BJ (cell line): Measurements from ENCODE around the gene CRYL1. TPM values are rescaled to one million over a fixed set of nuclear protein-coding genes. Genes with fewer than 3 reads are reported as not detected.

Experiments
- CTCF ChIA-PET: fragments of 350-600 bp; formaldehyde crosslinking; extraction: SDS; loops from one replicate; lab custom pipeline; 2021; ENCODE audit warnings: antibody characterized with exemption, inconsistent platforms; lab: Yijun Ruan, JAX
- POLR2A ChIA-PET: fragments of 300-600 bp; sonication (Branson Sonifier 250); formaldehyde crosslinking; extraction: SDS; loops from one replicate; lab custom pipeline; 2021; ENCODE audit warnings: antibody characterized with exemption; lab: Charles Lee
- DNase-seq: peaks from one replicate; pipeline ENCODE4 v3.0.0-alpha.2; 2011; ENCODE audit warnings: low read depth
- H3K27me3 ChIP-seq: 2 replicates; pipeline ENCODE4 v1.6.0; 2011; ENCODE audit warnings: low read length; ENCODE audit not compliant: control insufficient read depth, insufficient read depth
- H3K36me3 ChIP-seq: 2 replicates; pipeline ENCODE4 v1.5.1; 2011; ENCODE audit warnings: low read length; ENCODE audit not compliant: control insufficient read depth, insufficient read depth
- H3K4me3 ChIP-seq: 2 replicates; pipeline ENCODE4 v1.5.1; 2011; ENCODE audit warnings: low read depth, mild to moderate bottlenecking, control low read depth, low read length
- CTCF ChIP-seq: IDR thresholded peaks from 2 replicates; pipeline ENCODE4 v1.5.1; 2011; ENCODE audit warnings: low read depth, mild to moderate bottlenecking, control low read depth, inconsistent platforms, low read length, moderate library complexity; ENCODE audit not compliant: insufficient read depth
- polyA plus RNA-seq: library from polyadenylated mRNA; depleted of rRNA; stranded (reverse); fragments of >200 nt; gene quantifications from 2 replicates; pipeline ENCODE4 v1.2.3, GENCODE V29; 2011

The CRYL1 gene
- polyA plus RNA-seq, 1 experiment: 30.6 TPM

GRCh38 chr13:20377720-20378119 lies 147.9 kb downstream of the CRYL1 start:
- DNase-seq: no peak
- no peak for TF ChIP-seq CTCF
- POLR2A ChIA-PET: no interaction called here
- CTCF ChIA-PET: no interaction called here
- Histone ChIP-seq H3K27me3 (peaks cover 3% of the 10 kb centered on the region), H3K4me3 (no peak overlapping the region), H3K36me3 (no peaks in the 10 kb centered on the region)

GRCh38 chr13:20375871-20376270 lies 149.8 kb downstream of the CRYL1 start:
- no peak for DNase-seq
- TF ChIP-seq CTCF: no peak
- ChIA-PET POLR2A (no interaction called here), CTCF (no interaction called here)
- Histone ChIP-seq H3K4me3 (no peak overlapping the region), H3K27me3 (peaks cover 1% of the 10 kb centered on the region), H3K36me3 (no peaks in the 10 kb centered on the region)

GRCh38 chr13:20373861-20374260 lies 151.8 kb downstream of the CRYL1 start:
- no peak for DNase-seq
- POLR2A ChIA-PET: no interaction called here
- Histone ChIP-seq H3K27me3 (no peaks in the 10 kb centered on the region; the same call in none of the 2 replicates), H3K4me3 (no peak overlapping the region), H3K36me3 (no peaks in the 10 kb centered on the region)
- no peak for TF ChIP-seq CTCF
- CTCF ChIA-PET: no interaction called here

- no peak for DNase-seq
- no peaks in the 10 kb centered on the region for H3K36me3 ChIP-seq
- no peaks in the 10 kb centered on the region; the same call in 1 of the 2 replicates for H3K27me3 ChIP-seq
- ChIA-PET POLR2A (no interaction called here), CTCF (no interaction called here)
- H3K4me3 ChIP-seq: no peak overlapping the region
- TF ChIP-seq CTCF: no peak
Measured at GRCh38 chr13:20371825-20372224, 153.8 kb downstream of the CRYL1 start.

GRCh38 chr13:20370815-20371421 lies 154.7 kb downstream of the CRYL1 start:
- POLR2A ChIA-PET: no interaction called here
- no peak overlapping the region for H3K4me3 ChIP-seq
- no peaks in the 10 kb centered on the region for H3K36me3 ChIP-seq
- TF ChIP-seq CTCF: no peak
- CTCF ChIA-PET: interaction anchor here (0.6 kb wide), 1 partner anchor 388 kb away, joined by 3 read pairs; no protein-coding TSS in a partner anchor
- H3K27me3 ChIP-seq: no peaks in the 10 kb centered on the region; the same call in 1 of the 2 replicates
- DNase-seq: no peak
